ENCODE results near the gene CELF2. TPM values are rescaled to one million over a fixed set of nuclear protein-coding genes. Genes with fewer than 3 reads are reported as not detected.

The CELF2 gene
- total RNA-seq, 1 donor from 2014 or later, result 3.8 TPM

DNA sequence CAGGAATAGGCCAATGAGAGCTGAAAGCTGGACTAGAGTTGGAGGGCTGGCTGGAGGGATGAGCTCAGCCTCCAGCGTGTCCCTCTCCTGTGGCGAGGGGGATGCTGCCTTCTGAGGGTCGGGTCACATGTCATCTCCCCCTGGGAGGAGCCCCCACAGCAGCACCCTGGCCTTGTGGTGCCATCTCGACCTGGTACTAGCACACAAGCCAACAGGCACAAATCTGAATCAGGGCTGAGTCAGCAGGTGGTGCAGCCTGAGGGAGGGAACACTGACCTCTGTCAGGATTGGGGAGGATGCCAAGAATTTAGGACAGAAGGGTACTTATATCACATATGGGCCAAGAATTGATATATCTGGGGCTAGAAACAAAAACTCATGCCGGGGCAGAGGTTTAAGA lies 280.4 kb downstream of the CELF2 start:
- Mint-ChIP-seq H3K4me3 (ENCODE audit: low read depth) (no peak overlapping the region), H3K9me3 (ENCODE audit: low read depth) (no peaks in the 10 kb centered on the region), H3K27ac (no peak overlapping the region), H3K27me3 (no peaks in the 10 kb centered on the region), H3K4me1 (ENCODE audit: low read depth) (no peaks in the 10 kb centered on the region), H3K36me3 (ENCODE audit: insufficient read depth) (peaks cover 2% of the 10 kb centered on the region)
- no peak for DNase-seq (ENCODE audit: low spot score, unreplicated experiment)
- TF ChIP-seq, protein P1, sequence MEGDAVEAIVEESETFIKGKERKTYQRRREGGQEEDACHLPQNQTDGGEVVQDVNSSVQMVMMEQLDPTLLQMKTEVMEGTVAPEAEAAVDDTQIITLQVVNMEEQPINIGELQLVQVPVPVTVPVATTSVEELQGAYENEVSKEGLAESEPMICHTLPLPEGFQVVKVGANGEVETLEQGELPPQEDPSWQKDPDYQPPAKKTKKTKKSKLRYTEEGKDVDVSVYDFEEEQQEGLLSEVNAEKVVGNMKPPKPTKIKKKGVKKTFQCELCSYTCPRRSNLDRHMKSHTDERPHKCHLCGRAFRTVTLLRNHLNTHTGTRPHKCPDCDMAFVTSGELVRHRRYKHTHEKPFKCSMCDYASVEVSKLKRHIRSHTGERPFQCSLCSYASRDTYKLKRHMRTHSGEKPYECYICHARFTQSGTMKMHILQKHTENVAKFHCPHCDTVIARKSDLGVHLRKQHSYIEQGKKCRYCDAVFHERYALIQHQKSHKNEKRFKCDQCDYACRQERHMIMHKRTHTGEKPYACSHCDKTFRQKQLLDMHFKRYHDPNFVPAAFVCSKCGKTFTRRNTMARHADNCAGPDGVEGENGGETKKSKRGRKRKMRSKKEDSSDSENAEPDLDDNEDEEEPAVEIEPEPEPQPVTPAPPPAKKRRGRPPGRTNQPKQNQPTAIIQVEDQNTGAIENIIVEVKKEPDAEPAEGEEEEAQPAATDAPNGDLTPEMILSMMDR (IDR thresholded peaks at IDR 0.05; ENCODE audit: unreplicated experiment), result no peak

- H3K4me1 Mint-ChIP-seq (ENCODE audit: low read depth), result no peaks in the 10 kb centered on the region
- no peak for DNase-seq (ENCODE audit: low spot score, unreplicated experiment)
- peaks cover 2% of the 10 kb centered on the region for H3K36me3 Mint-ChIP-seq (ENCODE audit: insufficient read depth)
- no peak overlapping the region for H3K27ac Mint-ChIP-seq
- no peaks in the 10 kb centered on the region for H3K9me3 Mint-ChIP-seq (ENCODE audit: low read depth)
- no peaks in the 10 kb centered on the region for H3K27me3 Mint-ChIP-seq
- TF ChIP-seq, protein P1 (IDR thresholded peaks at IDR 0.05; ENCODE audit: unreplicated experiment), result no peak
- no peak overlapping the region for H3K4me3 Mint-ChIP-seq (ENCODE audit: low read depth)
Observed at GRCh38 chr10:11299125-11299524, 281.5 kb downstream of the CELF2 start.

GRCh38 chr10:11300026-11300425 lies 282.4 kb downstream of the CELF2 start:
- Mint-ChIP-seq H3K36me3 (ENCODE audit: insufficient read depth) (peaks cover 2% of the 10 kb centered on the region), H3K4me3 (ENCODE audit: low read depth) (no peak overlapping the region), H3K27me3 (no peaks in the 10 kb centered on the region), H3K27ac (no peak overlapping the region), H3K9me3 (ENCODE audit: low read depth) (no peaks in the 10 kb centered on the region), H3K4me1 (ENCODE audit: low read depth) (no peaks in the 10 kb centered on the region)
- TF ChIP-seq, protein P1 (IDR thresholded peaks at IDR 0.05; ENCODE audit: unreplicated experiment), result no peak
- DNase-seq (ENCODE audit: low spot score, unreplicated experiment), result no peak

GRCh38 chr10:11300563-11300962 lies 282.9 kb downstream of the CELF2 start:
- Mint-ChIP-seq H3K4me3 (ENCODE audit: low read depth) (no peak overlapping the region), H3K27me3 (no peaks in the 10 kb centered on the region), H3K9me3 (ENCODE audit: low read depth) (no peaks in the 10 kb centered on the region), H3K4me1 (ENCODE audit: low read depth) (no peaks in the 10 kb centered on the region), H3K36me3 (ENCODE audit: insufficient read depth) (peaks cover 2% of the 10 kb centered on the region), H3K27ac (no peak overlapping the region)
- TF ChIP-seq, protein P1 (IDR thresholded peaks at IDR 0.05; ENCODE audit: unreplicated experiment), result no peak
- no peak for DNase-seq (ENCODE audit: low spot score, unreplicated experiment)

DNA sequence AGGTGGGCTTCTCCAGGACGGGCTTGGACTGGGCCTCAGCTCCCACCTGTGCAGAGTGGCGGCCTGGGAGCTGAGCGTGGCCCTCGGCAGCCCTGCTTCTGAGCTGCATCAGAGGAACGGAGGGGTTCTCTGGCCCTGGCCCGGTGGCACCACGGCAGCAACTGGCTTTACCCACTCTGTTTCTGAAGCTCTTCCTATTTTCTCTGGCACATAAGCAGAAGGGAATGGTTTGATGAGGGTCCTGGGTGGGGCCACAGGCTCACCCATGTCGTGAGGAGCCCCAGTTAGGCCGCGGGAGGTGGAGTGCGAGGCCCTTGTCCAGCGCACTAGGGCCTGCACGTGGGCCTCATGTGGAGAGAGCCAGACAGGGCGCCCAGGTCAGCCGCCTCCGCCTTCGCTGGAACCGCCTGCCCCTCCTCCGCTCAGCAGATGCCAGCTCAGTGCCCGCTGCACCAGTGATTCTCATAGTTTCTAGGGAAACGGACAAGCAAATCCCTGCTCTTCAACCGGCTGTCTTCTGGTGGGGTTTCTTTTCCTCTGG lies 284.0 kb downstream of the CELF2 start:
- H3K4me1 Mint-ChIP-seq (ENCODE audit: low read depth), result no peaks in the 10 kb centered on the region
- TF ChIP-seq, protein P1 (IDR thresholded peaks at IDR 0.05; ENCODE audit: unreplicated experiment), result no peak
- H3K27ac Mint-ChIP-seq, result no peak overlapping the region
- H3K9me3 Mint-ChIP-seq (ENCODE audit: low read depth), result no peaks in the 10 kb centered on the region
- H3K27me3 Mint-ChIP-seq, result no peaks in the 10 kb centered on the region
- H3K36me3 Mint-ChIP-seq (ENCODE audit: insufficient read depth), result peaks cover 2% of the 10 kb centered on the region
- no peak overlapping the region for H3K4me3 Mint-ChIP-seq (ENCODE audit: low read depth)
- no peak for DNase-seq (ENCODE audit: low spot score, unreplicated experiment)
